ENCODE measurements around the gene HLA-DQA2. TPM values are rescaled to one million over a fixed set of nuclear protein-coding genes. Genes with fewer than 3 reads are reported as not detected.

HLA-DQA2 gene
- total and polyA plus RNA-seq, 2 of the 4 experiments (the other 2 are of a cell fraction), result not detected

DNA sequence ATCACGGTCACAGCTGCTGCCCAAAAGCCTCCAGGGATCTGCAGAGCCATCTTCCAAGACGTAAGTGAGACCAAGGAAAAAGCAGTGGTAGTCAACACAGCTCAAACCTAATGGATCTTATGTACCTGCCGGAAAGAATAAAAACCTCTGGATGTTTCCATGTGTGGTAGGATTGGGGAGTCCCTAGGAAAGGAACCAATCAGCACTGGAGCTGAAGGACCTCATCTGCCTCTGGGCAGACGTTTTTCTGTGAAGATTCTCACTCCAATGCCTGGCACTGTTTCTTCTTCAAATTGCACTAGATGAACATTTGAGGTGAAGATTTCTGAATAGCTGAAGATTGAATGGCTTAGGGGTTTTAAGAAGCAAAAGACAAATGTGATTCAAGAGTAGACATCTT lies 22.2 kb downstream of the HLA-DQA2 start, which contains the start of gene HLA-DQB2:
Gene HLA-DQB2 (minus strand): TSS at position 112 of the 400 bp plus-strand sequence. CDS start 62 bp downstream, at position 50.
- dilution Hi-C loops (cut with HindIII; ENCODE audit: low sequenced_read_pairs, unreplicated experiment), result no loop called here
- no peak within 1 kb of the TSS for H3K4me2 ChIP-seq (ENCODE audit: low read depth, low read length)
- BruUV-seq (replicated peaks), result no TSS peak

More for the DNA sequence above, 22.2 kb downstream of the HLA-DQA2 start, which contains the start of gene HLA-DQB2:
- Histone ChIP-seq H3K56ac (ENCODE audit: extremely low read depth, insufficient read depth, low read length) (no peak within 1 kb of the TSS), H2AFZ (replicated peaks; ENCODE audit: low read length, poor library complexity) (no peak within 1 kb of the TSS), H3K27ac (ENCODE audit: insufficient read depth, low read length) (no peak within 1 kb of the TSS), H3K27me3 (ENCODE audit: control insufficient read depth, insufficient read depth, low read length) (peaks cover 4% of the 10 kb centered on the region), H3K79me1 (ENCODE audit: low read depth in 1 of 2, low read length in 2 of 2) (no peaks in the 10 kb centered on the region), H4K20me1 (ENCODE audit: insufficient read depth, low read length) (no peaks in the 10 kb centered on the region), H2BK120ac (ENCODE audit: low read depth, low read length) (no peak within 1 kb of the TSS), H3K9me3 (ENCODE audit: control insufficient read depth, insufficient read depth, low read length) (no peaks in the 10 kb centered on the region), H3K9ac (ENCODE audit: low read depth, low read length) (no peak within 1 kb of the TSS), H2BK20ac (ENCODE audit: low read depth, low read length) (no peak within 1 kb of the TSS), H3K23ac (ENCODE audit: low read depth, low read length) (no peak within 1 kb of the TSS), H3K14ac (replicated peaks; ENCODE audit: low read depth, low read length) (no peak within 1 kb of the TSS), H3K4me3 (ENCODE audit: insufficient read depth, low read depth, low read length) (no peak within 1 kb of the TSS), H3K9me1 (ENCODE audit: insufficient read depth, low read length) (no peaks in the 10 kb centered on the region), H2BK15ac (ENCODE audit: low read depth, low read length) (no peak within 1 kb of the TSS), H4K5ac (ENCODE audit: low read depth, low read length) (no peak within 1 kb of the TSS), H3K4ac (ENCODE audit: low read depth, low read length) (no peak within 1 kb of the TSS), H2AK5ac (ENCODE audit: low read depth, low read length) (no peak within 1 kb of the TSS), H2BK5ac (ENCODE audit: low read depth, low read length, poor library complexity, severe bottlenecking) (no peak within 1 kb of the TSS), H4K91ac (ENCODE audit: insufficient read depth, low read depth, low read length) (no peak within 1 kb of the TSS), H4K8ac (ENCODE audit: low read depth in 2 of 2, low read length in 2 of 2) (no peak within 1 kb of the TSS), H3K4me1 (ENCODE audit: control insufficient read depth, insufficient read depth, low read length) (no peaks in the 10 kb centered on the region), H3K18ac (ENCODE audit: low read depth, low read length) (no peak within 1 kb of the TSS), H3K36me3 (ENCODE audit: control insufficient read depth, insufficient read depth, low read length) (no peaks in the 10 kb centered on the region), H2AK9ac (replicated peaks; ENCODE audit: low read depth, low read length, poor library complexity) (no peak within 1 kb of the TSS)
- ATAC-seq (ENCODE audit: low read depth) (no peak), DNase-seq (no peak)
- in situ Hi-C loops (cut with MboI; ENCODE audit: low sequenced_read_pairs), result loop anchor here (5.0 kb wide), 1 partner anchor 101 kb away; no protein-coding TSS in a partner anchor
- TF ChIP-seq, protein P1, sequence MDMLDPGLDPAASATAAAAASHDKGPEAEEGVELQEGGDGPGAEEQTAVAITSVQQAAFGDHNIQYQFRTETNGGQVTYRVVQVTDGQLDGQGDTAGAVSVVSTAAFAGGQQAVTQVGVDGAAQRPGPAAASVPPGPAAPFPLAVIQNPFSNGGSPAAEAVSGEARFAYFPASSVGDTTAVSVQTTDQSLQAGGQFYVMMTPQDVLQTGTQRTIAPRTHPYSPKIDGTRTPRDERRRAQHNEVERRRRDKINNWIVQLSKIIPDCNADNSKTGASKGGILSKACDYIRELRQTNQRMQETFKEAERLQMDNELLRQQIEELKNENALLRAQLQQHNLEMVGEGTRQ (IDR thresholded peaks at IDR 0.05; ENCODE audit: low read depth, low read length), result no peak
- TF ChIP-seq RCOR1 (IDR thresholded peaks at IDR 0.05; ENCODE audit: insufficient replicate concordance, low read length) (no peak), MXI1 (IDR thresholded peaks at IDR 0.05; ENCODE audit: borderline replicate concordance, low read depth, low read length) (no peak), SMC3 (IDR thresholded peaks at IDR 0.05; ENCODE audit: low read depth, low read length) (no peak), MAFK (IDR thresholded peaks at IDR 0.05; ENCODE audit: low read depth, low read length) (no peak), CEBPB (IDR thresholded peaks at IDR 0.05; ENCODE audit: low read depth, low read length) (no peak), NFE2L2 (IDR thresholded peaks at IDR 0.05; ENCODE audit: low read depth, low read length) (no peak), CHD1 (IDR thresholded peaks at IDR 0.05; ENCODE audit: low read depth, low read length) (no peak), MAZ (IDR thresholded peaks at IDR 0.05; ENCODE audit: borderline replicate concordance, low read depth, low read length) (no peak), RAD21 (IDR thresholded peaks at IDR 0.05; ENCODE audit: low read length) (no peak), RFX5 (IDR thresholded peaks at IDR 0.05; ENCODE audit: low read depth, low read length) (no peak)
- TF ChIP-seq, protein P2, sequence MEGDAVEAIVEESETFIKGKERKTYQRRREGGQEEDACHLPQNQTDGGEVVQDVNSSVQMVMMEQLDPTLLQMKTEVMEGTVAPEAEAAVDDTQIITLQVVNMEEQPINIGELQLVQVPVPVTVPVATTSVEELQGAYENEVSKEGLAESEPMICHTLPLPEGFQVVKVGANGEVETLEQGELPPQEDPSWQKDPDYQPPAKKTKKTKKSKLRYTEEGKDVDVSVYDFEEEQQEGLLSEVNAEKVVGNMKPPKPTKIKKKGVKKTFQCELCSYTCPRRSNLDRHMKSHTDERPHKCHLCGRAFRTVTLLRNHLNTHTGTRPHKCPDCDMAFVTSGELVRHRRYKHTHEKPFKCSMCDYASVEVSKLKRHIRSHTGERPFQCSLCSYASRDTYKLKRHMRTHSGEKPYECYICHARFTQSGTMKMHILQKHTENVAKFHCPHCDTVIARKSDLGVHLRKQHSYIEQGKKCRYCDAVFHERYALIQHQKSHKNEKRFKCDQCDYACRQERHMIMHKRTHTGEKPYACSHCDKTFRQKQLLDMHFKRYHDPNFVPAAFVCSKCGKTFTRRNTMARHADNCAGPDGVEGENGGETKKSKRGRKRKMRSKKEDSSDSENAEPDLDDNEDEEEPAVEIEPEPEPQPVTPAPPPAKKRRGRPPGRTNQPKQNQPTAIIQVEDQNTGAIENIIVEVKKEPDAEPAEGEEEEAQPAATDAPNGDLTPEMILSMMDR (conservative IDR thresholded peaks at IDR 0.05; ENCODE audit: low read depth, low read length), result no peak
- intact Hi-C loops (cut with micrococcal nuclease), result no loop called here
- CTCF ChIA-PET, result no interaction called here
- POLR2A ChIA-PET (ENCODE audit: unreplicated experiment), result no interaction called here
- WGBS, 2 experiments (ENCODE audit: extremely low coverage in 2 of 2, insufficient read length in 1 of 2), result no CpG with 5 or more reads among the region's 4 CpGs
